GM21360 (cell line): ENCODE results near the gene HOMER3.
"Not testable (repeated sequence)": the region's sequence is repeated elsewhere in the genome, so short reads cannot be mapped to it uniquely, and the experiment has no call there.

Source experiments
- ATAC-seq: cut with Tn5 transposase; IDR thresholded peaks from one replicate; pipeline ENCODE4 v1.9.1; 2021; ENCODE audit warnings: mild to moderate bottlenecking, moderate library complexity; ENCODE audit not compliant: unreplicated experiment

HOMER3 gene

GRCh38 chr19:18954094-18954493 lies 13.1 kb upstream of the HOMER3 start:
- no peak for ATAC-seq

GRCh38 chr19:18952364-18953003 lies 11.5 kb upstream of the HOMER3 start:
- not testable (repeated sequence) for ATAC-seq

DNA sequence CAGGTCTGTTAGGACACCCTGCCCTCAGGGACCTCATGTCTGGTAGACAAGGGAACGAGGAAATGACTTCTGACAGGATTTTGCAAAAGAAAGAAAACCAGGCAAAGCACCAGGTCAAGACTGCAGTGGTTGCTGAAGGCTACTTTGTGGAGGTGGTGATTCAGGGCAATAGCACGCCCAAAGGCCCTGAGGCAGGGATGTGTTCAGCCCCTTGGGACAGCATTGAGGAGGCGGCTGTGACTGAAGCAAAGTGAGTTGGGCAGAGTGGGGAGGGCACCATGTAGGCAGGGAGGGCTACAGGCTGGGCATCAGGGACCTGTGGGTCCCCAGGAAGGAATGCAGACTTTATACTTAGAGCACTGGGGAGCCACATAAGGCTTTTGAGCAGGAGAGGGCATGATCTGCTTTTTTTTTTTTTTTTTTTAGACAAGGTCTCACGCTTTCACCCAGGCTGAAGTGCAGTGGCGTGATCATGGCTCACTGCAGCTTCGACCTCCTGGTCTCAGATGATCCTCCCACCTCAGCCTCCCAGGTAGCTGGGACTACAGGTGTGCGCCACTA lies 10.8 kb upstream of the HOMER3 start:
- no peak for ATAC-seq

DNA sequence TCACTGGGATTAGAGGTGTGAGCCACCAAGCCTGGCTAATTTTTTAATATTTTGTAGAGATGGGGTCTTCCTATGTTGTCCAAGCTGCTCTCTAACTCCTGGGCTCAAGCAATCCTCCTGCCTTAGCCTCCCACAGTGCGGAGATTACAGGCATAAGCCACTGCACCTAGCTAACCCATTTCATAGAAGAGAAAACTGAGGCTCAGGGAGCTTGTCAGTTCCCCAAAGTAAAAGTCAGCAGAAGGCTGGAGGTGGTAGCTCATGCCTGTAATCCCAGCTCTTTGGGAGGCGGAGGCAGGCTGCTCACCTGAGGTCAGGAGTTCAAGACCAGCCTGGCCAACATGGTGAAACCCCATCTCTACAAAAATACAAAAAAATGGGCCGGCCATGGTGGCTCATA lies 8.8 kb upstream of the HOMER3 start:
- ATAC-seq, result no peak

GRCh38 chr19:18948976-18949356 lies 7.9 kb upstream of the HOMER3 start:
- ATAC-seq, result no peak

- no peak for ATAC-seq
These were observed 7.3 kb upstream of the HOMER3 start for GRCh38 chr19:18948075-18948975.

DNA sequence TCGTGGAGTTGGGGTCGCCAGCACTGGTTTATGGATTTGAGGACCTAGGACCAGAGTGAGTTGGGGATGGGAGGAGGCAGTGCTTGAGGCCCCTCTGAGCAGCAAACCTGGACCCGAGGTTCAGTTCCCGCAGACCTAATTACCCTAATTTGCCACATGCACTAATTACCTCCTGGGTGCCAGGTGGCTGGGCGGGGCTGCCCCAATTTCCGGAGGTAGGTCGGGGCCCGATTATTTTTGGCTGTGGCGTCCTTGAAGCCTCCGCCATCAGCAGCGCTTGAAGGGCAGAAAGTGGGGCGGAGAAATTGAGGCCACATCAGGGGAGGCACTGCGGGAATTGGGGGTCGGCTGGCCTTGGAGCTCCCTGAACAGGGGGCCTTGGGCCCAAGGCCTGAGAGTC lies 5.9 kb upstream of the HOMER3 start:
- no peak for ATAC-seq

DNA sequence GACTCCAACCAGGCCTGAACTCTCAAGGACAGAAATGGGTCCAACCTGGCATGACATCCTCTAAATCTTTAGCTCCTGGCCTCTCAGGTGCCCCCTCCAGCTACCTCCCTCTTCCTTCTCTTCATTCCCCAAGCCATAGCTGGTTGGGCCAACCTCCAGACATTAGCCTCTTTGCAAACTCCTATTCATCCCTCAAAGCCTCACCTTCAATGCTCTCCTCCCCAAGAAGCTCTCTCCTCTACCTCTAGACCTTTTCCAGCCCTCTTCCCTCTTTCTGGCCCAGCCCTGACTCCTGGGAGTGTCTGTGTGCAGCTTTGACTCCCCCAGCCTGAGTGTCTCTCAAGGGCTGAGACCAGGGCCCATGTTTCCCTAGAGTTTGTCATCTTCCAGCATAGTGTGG lies 5.3 kb upstream of the HOMER3 start:
- no peak for ATAC-seq

DNA sequence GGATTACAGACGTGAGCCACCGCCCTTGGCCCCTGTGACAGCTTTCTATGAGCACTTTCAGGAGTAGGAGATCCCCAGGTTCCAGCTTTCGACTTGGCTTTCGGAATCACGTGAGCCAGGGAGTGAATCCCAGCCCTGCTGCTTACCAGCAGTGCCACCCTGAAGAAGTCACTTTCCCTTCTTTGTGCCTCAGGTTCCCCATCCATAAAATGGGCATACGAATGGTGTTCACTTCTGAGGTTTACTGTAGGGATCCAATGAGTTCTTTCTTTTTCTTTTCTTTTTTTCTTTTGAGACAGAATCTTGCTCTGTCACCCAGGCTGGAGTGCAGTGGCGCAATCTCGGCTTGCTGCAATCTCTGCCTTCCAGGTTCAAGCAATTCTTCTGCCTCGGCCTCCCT lies 4.3 kb upstream of the HOMER3 start:
- ATAC-seq, result no peak

DNA sequence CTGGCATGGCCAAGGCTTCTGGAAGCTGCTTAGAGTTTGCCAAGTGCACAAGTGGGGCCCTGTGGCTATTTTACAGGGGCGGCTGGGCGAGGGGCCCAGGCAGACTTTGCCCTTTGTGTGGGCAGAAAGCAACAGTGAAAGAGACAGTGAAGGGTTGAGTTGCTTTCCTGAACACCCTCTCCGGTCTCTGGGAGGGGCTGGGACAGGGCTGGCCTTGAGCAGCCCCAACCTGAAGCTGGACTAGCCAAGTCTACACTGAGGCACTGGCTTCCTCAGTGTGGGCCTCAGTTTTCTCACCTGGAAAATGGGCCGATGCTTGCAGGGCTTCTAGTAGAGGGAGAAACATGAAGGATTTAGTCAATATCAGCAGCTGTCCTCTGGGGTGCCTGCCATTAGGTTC lies 2.4 kb upstream of the HOMER3 start:
- ATAC-seq, result no peak

GRCh38 chr19:18942692-18943091 lies 1.7 kb upstream of the HOMER3 start:
- no peak for ATAC-seq

DNA sequence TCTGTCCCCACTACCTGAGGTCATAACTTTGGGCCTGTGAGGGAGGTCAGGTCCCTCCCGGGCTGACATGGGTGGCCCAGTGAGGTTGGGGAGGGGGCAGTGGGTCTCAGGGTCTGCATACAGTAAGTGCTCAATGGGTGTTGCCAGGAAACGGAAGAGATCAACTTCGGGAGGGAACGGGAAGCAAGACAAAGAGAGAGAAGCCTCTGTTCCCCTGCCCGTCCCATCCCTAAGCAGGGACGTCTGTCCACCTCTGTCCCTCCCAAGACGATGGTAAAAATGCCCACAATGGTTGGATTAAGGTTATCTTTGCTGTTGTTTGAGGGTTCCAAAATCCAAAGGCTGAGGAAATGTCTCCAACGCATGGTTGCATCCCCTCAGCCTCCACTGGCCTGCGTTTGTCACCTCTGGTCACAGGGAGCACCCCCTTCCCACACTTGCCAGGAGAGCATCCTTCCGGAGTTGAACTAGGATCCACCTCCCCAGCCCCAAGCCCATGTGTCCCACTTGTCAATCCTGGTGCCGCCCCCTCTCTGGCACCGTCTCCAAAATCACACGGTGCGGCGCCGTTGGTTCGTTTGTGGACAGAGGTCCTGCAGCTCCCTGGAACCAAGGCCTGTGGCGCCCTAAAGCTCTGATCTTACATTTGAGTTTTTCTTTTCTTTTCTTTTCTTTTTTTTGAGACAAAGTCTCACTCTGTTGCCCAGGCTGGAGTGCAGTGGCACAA lies 774 bp upstream of the HOMER3 start:
- ATAC-seq, result no peak

DNA sequence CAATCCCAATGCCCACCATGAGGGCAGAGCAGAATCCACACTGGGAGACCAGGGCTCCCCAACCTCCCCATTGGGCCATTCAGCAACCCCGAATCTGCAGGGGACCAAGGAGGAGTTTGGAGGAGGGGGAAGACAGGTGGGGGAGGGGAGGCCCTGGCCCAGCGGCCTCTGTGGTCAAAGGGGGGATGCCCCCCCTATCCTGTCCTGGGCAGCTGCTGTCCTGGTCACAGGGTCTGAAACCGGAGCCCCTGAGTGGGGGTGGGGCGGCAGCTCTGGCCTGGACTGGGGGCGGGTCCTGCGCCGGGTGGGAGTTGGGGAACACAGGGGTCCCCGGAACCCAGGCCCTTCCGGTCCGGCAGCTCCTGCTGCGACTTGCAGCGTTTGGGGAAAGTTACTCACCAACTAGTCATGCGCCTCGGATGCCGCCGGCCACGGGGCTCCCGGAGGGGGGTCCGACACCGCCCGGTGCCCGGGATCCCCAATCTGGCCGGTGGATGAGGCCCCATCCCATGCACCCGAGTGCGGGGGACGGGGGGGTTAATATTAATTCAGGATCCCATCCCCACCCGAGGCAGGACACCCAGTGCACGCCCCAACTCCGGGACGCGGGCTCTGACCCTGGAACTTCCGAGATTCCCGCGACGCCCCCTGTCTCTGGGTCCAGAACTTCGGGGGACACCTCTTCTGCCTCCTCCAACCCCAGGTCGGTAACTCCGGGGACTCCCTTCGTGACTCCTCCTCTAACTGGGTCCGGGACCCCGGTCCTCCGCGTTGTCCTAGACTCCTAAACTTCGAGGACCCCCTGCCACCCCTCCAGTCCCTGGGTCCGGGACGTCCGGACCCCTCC lies 872 bp downstream of the HOMER3 start:
- no peak for ATAC-seq

DNA sequence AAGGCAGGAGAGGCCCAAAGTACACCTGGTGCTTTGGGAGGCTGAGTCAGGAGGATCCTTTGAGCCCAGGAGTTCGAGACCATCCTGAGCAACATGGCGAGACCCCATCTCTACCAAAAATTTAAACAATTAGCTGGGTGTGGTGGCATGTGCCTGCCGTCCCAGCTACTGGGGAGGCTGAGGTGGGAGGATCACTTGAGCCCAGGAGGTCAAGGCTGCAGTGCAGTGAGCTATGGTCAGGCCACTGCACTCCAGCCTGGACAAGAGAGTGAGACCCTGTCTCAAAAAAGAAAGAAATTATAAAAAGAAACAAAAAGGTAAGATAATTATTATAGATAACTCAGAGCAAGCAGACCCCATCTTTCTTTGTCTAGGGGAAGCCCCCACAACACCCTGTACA lies 1.9 kb downstream of the HOMER3 start:
- ATAC-seq, result no peak

GRCh38 chr19:18933297-18933696 lies 7.7 kb downstream of the HOMER3 start:
- no peak for ATAC-seq

GRCh38 chr19:18932216-18932841 lies 8.7 kb downstream of the HOMER3 start:
- no peak for ATAC-seq

DNA sequence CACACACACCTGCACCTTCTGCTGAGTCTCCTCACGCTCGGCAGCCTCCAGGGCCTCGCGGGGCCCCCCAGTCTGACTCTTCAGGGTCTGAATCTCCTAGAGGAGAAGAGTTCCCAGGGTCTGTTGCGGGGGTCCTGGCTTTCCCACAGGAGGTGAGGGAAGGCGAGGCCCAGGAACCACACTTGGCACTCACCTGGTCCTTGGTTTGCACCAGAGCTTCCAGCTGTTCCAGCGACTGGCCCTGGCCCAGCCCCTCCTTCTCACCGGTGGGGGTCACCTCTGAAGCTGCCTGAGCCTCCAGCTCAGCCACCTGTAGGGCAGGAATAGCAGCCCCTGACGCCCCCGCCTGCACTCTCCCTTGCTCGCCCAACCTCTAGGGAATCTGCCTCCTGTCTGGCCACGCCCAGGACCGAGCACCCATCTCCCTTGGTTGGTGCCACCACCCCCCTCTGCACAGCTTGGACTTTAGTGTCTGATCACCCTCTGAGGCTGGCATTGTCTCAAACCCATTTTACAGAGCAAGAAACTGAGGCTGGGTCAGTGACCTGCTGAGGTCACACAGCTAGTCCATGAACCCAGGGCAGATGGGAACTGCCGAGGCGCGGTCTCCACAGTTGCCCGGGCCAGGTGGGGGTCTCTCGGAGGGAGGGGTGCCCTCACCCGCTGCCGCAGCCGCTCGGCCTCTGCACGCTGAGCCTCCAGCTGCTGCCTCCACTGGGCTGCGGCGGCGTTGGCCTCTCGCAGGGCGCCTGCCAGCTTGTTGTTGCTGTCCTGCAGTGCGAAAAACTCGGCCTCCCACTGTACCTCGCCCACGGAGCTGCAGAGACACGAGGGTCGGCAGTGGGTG lies 9.5 kb downstream of the HOMER3 start:
- no peak for ATAC-seq

- ATAC-seq, result no peak
These were observed 11.7 kb downstream of the HOMER3 start for GRCh38 chr19:18929311-18929710.
